Keratinocyte (primary cell): ENCODE data around the gene ERC2.

Experiments
- CTCF ChIP-seq, 3 experiments: IDR thresholded peaks in 1 of 3; conservative IDR thresholded peaks in 1 of 3; optimal IDR thresholded peaks in 1 of 3; 2 replicates in 2 of 3; 3 replicates in 1 of 3; pipeline versions ENCODE3 to v1.5.1; 2011; ENCODE audit warnings: low read length in 3 of 3, mild to moderate bottlenecking in 3 of 3, moderate library complexity in 2 of 3, control low read depth in 1 of 3, inconsistent platforms in 1 of 3; ENCODE audit not compliant: insufficient read depth in 2 of 3; ENCODE audit errors: extremely low read depth in 1 of 3
- EZH2 ChIP-seq: IDR thresholded peaks from one replicate; pipeline ENCODE4 v1.6.1; 2012; ENCODE audit warnings: inconsistent platforms, mild to moderate bottlenecking, low read length, moderate library complexity

DNA sequence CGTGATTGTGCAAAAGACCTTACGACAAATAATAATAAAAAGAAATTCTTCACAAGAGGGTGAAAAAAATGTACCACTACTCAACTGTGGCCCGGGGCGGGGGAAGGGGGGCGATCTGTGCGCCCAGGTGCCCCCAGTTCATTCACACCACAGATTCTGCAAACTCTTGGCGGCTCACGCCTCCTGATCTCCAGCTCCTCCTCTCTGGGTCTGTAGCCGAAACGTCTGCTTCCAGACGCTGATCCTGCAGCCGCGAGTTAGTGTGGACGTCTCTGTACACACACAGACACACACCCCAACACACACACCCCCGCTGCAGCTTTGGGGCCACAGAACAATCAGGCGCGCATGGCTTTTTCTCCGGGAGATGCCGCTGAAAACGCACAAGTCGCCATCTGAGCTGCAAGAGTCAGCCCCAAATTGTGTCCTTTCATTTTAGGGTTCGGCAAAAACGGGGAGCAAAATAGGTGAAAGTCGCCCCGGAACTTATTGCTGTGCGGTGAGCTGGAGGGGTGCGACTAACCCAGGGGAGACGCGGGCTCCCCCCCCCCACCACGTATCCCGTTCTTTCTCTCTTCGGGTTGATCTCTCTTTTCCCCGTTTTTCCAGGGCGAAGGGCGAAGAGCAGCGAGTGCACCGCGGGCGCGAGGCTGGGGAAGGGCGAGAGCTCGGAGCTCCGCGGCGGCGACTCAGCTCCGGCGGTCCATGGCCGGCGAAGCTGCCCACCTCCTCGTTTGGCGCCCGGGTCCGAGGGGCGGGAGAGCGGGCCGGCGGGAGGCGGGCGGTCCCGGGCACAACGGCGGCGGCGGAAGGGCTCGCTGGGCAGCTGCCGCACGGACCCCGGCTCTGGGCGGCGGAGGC is 980.7 kb downstream of the ERC2 start:
- TF ChIP-seq CTCF (optimal IDR thresholded peaks at IDR 0.05 in 1 of 3, IDR thresholded peaks at IDR 0.05 in 1 of 3, conservative IDR thresholded peaks at IDR 0.05 in 1 of 3; ENCODE audit: extremely low read depth in 1 of 3, insufficient read depth in 2 of 3, low read length in 3 of 3) (no peak), EZH2 (no peak)
